SK-N-SH (cell line): ENCODE data around the gene BBS9.

Source experiments
- CHD2 ChIP-seq: fragments of 150-350 bp; IDR thresholded peaks from 2 replicates; pipeline ENCODE4 v1.6.1; 2018; ENCODE audit warnings: low read length; ENCODE audit not compliant: partially characterized antibody
- EP300 ChIP-seq, 2 experiments: IDR thresholded peaks; 2 replicates each; pipeline versions ENCODE4 v1.4.0 to v1.6.1; 2012; ENCODE audit warnings: borderline replicate concordance in 1 of 2, low read depth in 1 of 2, low read length in 1 of 2
- EZH2phosphoT487 ChIP-seq: fragments of 200-600 bp; sonication (generic); IDR thresholded peaks from 2 replicates; pipeline ENCODE4 v1.6.1; 2017; ENCODE audit warnings: low read depth, mixed run types, mild to moderate bottlenecking, antibody characterized with exemption, moderate library complexity, borderline replicate concordance
- FOXJ3 ChIP-seq: sonication (generic); formaldehyde crosslinking; IDR thresholded peaks from 2 replicates; pipeline ENCODE4 v1.5.1; 2020; ENCODE audit warnings: mild to moderate bottlenecking, missing genetic modification reagents
- FOXM1 ChIP-seq: IDR thresholded peaks from 2 replicates; pipeline ENCODE4 v1.4.0; 2012; ENCODE audit warnings: low read depth, mild to moderate bottlenecking
- GABPA ChIP-seq: IDR thresholded peaks from 2 replicates; pipeline ENCODE4 v1.4.0; 2012; ENCODE audit warnings: low read depth, mild to moderate bottlenecking
- RAD21 ChIP-seq: IDR thresholded peaks from 2 replicates; pipeline ENCODE4 v1.6.1; 2012; ENCODE audit warnings: mild to moderate bottlenecking, low read length
- RCOR1 ChIP-seq: fragments of 150-350 bp; IDR thresholded peaks from 2 replicates; pipeline ENCODE4 v1.6.1; 2017; ENCODE audit warnings: antibody characterized with exemption, low read length
- RFX5 ChIP-seq: IDR thresholded peaks from 2 replicates; pipeline ENCODE4 v1.6.1; 2012; ENCODE audit warnings: mild to moderate bottlenecking, improper control_type of control experiment, low read length
- SMC3 ChIP-seq: IDR thresholded peaks from 2 replicates; pipeline ENCODE4 v1.6.1; 2012; ENCODE audit warnings: low read depth, low read length, improper control_type of control experiment
- TF ChIP-seq, protein P1 (sequence below): fragments of 200-600 bp; sonication (generic); IDR thresholded peaks from 2 replicates; pipeline ENCODE4 v1.6.1; 2017; ENCODE audit warnings: antibody characterized with exemption, mild to moderate bottlenecking, moderate library complexity
- TF ChIP-seq, protein P2 (sequence below): IDR thresholded peaks from 2 replicates; pipeline ENCODE4 v1.6.1; 2012; ENCODE audit warnings: mild to moderate bottlenecking, low read depth, low read length, moderate library complexity
- TF ChIP-seq, protein P3 (sequence below): IDR thresholded peaks from 2 replicates; pipeline ENCODE4 v1.4.0; 2012; ENCODE audit warnings: low read depth

DNA sequence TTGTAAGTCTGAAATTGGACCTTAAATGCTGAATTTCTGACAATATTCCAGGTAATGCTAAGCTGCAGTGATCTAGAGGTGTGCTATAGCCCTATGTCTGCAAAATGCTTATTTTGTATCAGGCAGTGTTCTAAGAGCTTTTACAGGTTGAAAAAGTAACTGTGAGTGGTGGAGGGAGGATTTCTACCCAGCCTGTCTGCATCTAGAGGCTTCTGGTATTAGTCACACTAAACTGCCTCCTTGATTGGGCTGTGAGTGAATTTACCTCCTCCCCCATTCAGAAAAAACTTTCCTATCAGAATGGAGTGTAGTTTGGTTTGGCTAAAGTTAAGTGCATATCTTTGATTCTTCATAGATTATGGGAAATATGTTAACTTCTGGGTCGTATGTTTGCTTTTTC, 56.8 kb downstream of the BBS9 start:
- TF ChIP-seq, protein P1, sequence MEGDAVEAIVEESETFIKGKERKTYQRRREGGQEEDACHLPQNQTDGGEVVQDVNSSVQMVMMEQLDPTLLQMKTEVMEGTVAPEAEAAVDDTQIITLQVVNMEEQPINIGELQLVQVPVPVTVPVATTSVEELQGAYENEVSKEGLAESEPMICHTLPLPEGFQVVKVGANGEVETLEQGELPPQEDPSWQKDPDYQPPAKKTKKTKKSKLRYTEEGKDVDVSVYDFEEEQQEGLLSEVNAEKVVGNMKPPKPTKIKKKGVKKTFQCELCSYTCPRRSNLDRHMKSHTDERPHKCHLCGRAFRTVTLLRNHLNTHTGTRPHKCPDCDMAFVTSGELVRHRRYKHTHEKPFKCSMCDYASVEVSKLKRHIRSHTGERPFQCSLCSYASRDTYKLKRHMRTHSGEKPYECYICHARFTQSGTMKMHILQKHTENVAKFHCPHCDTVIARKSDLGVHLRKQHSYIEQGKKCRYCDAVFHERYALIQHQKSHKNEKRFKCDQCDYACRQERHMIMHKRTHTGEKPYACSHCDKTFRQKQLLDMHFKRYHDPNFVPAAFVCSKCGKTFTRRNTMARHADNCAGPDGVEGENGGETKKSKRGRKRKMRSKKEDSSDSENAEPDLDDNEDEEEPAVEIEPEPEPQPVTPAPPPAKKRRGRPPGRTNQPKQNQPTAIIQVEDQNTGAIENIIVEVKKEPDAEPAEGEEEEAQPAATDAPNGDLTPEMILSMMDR = no peak
- TF ChIP-seq EP300 (IDR thresholded peaks at IDR 0.05; ENCODE audit: borderline replicate concordance in 1 of 2, low read depth in 1 of 2, low read length in 1 of 2) (no peak), GABPA (no peak), RAD21 (no peak), EZH2phosphoT487 (no peak), CHD2 (no peak), SMC3 (no peak), FOXJ3 (CRISPR knock-in tag) (no peak), FOXM1 (no peak), RFX5 (no peak), RCOR1 (no peak)
- TF ChIP-seq, protein P2, sequence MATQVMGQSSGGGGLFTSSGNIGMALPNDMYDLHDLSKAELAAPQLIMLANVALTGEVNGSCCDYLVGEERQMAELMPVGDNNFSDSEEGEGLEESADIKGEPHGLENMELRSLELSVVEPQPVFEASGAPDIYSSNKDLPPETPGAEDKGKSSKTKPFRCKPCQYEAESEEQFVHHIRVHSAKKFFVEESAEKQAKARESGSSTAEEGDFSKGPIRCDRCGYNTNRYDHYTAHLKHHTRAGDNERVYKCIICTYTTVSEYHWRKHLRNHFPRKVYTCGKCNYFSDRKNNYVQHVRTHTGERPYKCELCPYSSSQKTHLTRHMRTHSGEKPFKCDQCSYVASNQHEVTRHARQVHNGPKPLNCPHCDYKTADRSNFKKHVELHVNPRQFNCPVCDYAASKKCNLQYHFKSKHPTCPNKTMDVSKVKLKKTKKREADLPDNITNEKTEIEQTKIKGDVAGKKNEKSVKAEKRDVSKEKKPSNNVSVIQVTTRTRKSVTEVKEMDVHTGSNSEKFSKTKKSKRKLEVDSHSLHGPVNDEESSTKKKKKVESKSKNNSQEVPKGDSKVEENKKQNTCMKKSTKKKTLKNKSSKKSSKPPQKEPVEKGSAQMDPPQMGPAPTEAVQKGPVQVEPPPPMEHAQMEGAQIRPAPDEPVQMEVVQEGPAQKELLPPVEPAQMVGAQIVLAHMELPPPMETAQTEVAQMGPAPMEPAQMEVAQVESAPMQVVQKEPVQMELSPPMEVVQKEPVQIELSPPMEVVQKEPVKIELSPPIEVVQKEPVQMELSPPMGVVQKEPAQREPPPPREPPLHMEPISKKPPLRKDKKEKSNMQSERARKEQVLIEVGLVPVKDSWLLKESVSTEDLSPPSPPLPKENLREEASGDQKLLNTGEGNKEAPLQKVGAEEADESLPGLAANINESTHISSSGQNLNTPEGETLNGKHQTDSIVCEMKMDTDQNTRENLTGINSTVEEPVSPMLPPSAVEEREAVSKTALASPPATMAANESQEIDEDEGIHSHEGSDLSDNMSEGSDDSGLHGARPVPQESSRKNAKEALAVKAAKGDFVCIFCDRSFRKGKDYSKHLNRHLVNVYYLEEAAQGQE = no peak
- TF ChIP-seq, protein P3, sequence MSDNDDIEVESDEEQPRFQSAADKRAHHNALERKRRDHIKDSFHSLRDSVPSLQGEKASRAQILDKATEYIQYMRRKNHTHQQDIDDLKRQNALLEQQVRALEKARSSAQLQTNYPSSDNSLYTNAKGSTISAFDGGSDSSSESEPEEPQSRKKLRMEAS = no peak
